DMS153 (cell line): ENCODE data around the gene RAPH1.
"Not testable (repeated sequence)": the region's sequence is repeated elsewhere in the genome, so short reads cannot be mapped to it uniquely, and the experiment has no call there.

ENCODE experiments used
- DNase-seq: peaks from one replicate; lab custom pipeline; 2025; lab: John Stamatoyannopoulos, UW

Gene RAPH1

DNA sequence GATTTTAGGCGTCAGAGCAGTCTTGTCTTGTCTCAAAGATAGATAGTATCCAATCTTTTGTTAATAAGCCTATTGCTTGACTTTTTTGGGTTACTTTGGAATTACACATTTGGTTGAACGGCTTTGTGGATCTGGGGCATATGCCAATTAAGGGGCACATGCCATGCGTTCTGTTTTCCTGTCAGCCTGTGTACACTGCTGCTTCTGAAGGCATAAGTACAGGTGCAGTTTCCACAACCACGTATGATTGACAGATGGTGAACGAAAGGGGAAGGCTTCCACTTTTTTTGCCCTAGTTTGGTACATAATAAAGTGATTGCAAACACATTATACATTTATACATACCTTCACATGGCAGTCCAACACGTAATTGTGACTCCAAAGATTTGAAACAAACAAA, 102.3 kb downstream of the RAPH1 start:
- DNase-seq: no peak

- DNase-seq: no peak
Observed at GRCh38 chr2:203431391-203432185, 103.5 kb downstream of the RAPH1 start.

DNA sequence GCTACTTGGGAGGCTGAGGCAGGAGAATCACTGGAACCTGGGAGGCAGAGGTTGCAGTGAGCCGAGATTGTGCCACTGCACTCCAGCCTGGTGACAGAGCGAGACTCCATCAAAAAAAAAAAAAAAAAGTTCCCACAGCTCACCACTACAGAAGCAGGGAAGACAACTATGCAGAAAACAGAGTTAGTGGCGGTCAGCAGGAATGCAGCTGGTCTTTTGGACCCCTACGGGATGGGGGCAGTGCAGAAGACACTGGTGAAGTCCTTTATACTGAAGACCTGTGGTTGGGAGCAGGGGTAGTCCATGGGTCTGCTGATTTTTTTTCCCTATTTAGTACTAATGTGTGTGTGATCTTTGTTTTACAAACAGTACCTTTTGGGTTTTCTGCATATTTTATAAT, 105.5 kb downstream of the RAPH1 start:
- not testable (repeated sequence) for DNase-seq

GRCh38 chr2:203427061-203427460, 108.0 kb downstream of the RAPH1 start:
- DNase-seq: no peak

DNA sequence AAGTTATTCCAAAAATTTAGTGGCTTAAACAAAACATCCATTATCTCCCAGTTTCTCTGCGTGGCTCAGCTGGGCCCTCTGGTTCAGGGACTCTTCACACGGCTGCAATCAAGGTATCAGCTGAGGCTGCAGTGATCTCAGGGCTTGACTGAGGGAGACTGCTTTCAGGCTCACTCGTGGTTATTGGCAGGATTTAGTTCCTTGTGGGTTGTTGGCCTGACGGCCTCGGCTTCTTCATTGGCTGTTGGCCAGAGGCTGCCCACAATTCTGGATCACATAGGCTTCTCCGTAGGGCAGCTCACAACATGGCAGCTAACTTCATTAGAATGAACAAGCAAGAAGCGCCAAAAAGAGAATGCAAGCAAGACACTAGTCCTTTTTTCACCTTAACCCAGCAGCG, 116.8 kb downstream of the RAPH1 start:
- DNase-seq: no peak

GRCh38 chr2:203413796-203414195, 121.3 kb downstream of the RAPH1 start:
- DNase-seq: no peak

GRCh38 chr2:203412546-203413331, 122.4 kb downstream of the RAPH1 start:
- DNase-seq: no peak

GRCh38 chr2:203407496-203407895, 127.6 kb downstream of the RAPH1 start:
- no peak for DNase-seq

DNA sequence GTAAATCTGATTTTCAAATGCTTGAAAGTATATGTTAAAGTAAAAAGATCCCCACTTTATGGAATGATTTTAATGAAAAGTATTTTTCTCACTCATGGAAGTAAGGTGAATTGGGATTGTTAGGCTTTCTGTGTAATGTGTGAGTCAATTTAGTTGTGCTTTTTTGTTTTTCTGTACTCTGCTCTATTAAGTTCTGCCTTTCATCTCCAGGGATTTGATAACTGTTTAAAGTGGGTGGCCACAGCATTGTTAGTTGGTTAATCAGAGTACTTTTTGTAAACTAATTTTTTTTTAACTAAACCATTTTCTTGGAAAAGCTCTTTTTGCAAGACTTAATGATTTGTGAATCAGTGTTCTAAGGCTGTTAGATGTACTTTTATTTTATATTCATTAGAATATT, 130.1 kb downstream of the RAPH1 start:
- no peak for DNase-seq

- no peak for DNase-seq
Observed at GRCh38 chr2:203400805-203401585, 134.1 kb downstream of the RAPH1 start.

DNA sequence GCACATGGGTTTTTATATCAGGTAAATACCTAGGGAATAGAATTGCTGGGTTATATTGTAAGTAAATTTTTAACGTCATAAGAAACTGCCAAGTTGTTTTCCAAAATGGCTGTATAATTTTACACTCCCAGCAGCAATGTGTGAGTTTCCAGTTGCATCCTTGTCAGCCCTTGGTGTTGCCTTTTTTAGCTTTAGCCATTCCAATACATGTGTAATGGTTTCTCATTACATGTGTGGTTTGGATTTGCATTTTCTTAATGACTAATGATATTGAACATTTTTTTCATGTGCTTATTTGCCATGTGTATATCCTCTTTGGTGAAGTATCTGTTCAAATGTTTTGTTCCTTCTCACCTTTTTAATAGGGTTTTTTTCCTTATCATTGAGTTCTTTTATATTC, 136.1 kb downstream of the RAPH1 start:
- DNase-seq: no peak

- no peak for DNase-seq
Observed at GRCh38 chr2:203396667-203397066, 138.4 kb downstream of the RAPH1 start.

DNA sequence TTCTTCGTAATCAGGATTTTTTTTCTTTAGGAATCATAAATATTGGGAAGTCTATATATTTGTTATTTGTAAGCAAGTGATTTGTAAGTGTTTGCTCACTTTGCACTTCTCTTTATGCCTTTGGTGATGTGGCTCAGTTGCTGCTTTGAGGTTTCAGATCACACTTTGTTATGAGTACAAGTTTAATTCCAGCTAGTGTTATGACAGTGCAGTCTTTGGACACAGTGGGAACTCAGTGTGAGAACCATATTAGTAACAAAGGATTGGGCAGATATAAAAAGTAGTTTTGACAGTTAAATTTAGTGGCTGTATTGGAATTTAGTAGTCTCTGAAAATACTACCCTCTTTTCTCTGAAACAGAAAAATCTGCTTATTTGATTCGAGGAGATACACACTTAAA, 139.2 kb downstream of the RAPH1 start:
- no peak for DNase-seq

- DNase-seq: no peak
Observed at GRCh38 chr2:203394519-203395227, 140.4 kb downstream of the RAPH1 start.

GRCh38 chr2:203388153-203388552, 146.9 kb downstream of the RAPH1 start:
- DNase-seq: not testable (repeated sequence)

- DNase-seq: no peak
Observed at GRCh38 chr2:203383038-203383437, 152.1 kb downstream of the RAPH1 start.

DNA sequence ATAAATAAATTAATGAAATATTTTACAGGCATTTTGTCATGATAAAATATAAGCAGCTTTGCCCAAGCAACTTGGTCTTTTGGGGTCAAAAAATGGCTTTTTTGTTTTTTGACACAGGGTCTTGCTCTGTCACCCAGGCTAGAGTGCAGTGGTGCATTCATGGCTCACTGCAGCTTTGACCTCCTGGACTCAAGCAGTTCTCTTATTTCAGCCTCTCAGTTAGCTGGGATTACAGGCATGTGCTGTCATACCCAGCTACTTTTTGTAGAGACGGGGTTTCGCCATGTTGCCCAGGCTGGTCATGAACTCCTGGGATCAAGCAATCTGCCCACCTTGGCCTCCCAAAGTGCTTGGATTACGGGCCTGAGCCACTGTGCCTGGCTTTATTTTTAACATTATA, 155.9 kb downstream of the RAPH1 start:
- DNase-seq: no peak

GRCh38 chr2:203376173-203376572, 158.9 kb downstream of the RAPH1 start:
- DNase-seq: no peak

- not testable (repeated sequence) for DNase-seq
Observed at GRCh38 chr2:203372706-203373105, 162.4 kb downstream of the RAPH1 start.

GRCh38 chr2:203366639-203367466, 168.2 kb downstream of the RAPH1 start:
- DNase-seq: no peak

- DNase-seq: no peak
Observed at GRCh38 chr2:203361922-203362321, 173.2 kb downstream of the RAPH1 start.
